ENCODE results near the gene RAVER1. TPM values are rescaled to one million over a fixed set of nuclear protein-coding genes. Genes with fewer than 3 reads are reported as not detected.

Gene RAVER1
- total and polyA plus RNA-seq, 2 of the 13 experiments (the other 11 are each of a cell fraction or from before 2014, with no cell fraction given), result 3.6 to 7.9 TPM

- TF ChIP-seq ZHX1 (CRISPR knock-in tag; IDR thresholded peaks at IDR 0.05; ENCODE audit: low read depth), result no peak
- 0 out of 2 replicates have a peak, but pooled peaks have one; percentile 54 for TF ChIP-seq ZNF547 (CRISPR knock-in tag; IDR thresholded peaks at IDR 0.05)
- no peak for TF ChIP-seq TP53 (CRISPR knock-in tag; conservative IDR thresholded peaks at IDR 0.05)
- TF ChIP-seq ZNF737 (CRISPR knock-in tag; IDR thresholded peaks at IDR 0.05; ENCODE audit: borderline replicate concordance), result no peak
- no peak for TF ChIP-seq ZNF264 (CRISPR knock-in tag; IDR thresholded peaks at IDR 0.05)
- 0 out of 2 replicates have a peak, but pooled peaks have one; percentile 12 for TF ChIP-seq HCFC1 (IDR thresholded peaks at IDR 0.05; ENCODE audit: low read depth, low read length)
- TF ChIP-seq KMT2A (CRISPR knock-in tag; IDR thresholded peaks at IDR 0.05), result peak; percentile 76
- TF ChIP-seq LRRFIP1 (CRISPR knock-in tag; conservative IDR thresholded peaks at IDR 0.05), result no peak
- peak; percentile 66; the same call in 1 of the 2 replicates for TF ChIP-seq TMF1 (CRISPR knock-in tag; IDR thresholded peaks at IDR 0.05; ENCODE audit: low read depth)
- peak; percentile 90; the same call in 1 of the 2 replicates for TF ChIP-seq MXD4 (CRISPR knock-in tag; IDR thresholded peaks at IDR 0.05)
- no peak for TF ChIP-seq ARNT (IDR thresholded peaks at IDR 0.05)
- TF ChIP-seq ZKSCAN8 (CRISPR knock-in tag; IDR thresholded peaks at IDR 0.05; ENCODE audit: borderline replicate concordance), result peak; percentile 95; the same call in 1 of the 2 replicates
- TF ChIP-seq SKI (IDR thresholded peaks at IDR 0.05; ENCODE audit: partially characterized antibody), result no peak
- peak; percentile 90 for TF ChIP-seq ZNF24 (IDR thresholded peaks at IDR 0.05)
- no peak for TF ChIP-seq PHB2 (IDR thresholded peaks at IDR 0.05; ENCODE audit: partially characterized antibody)
- TF ChIP-seq ZKSCAN5 (CRISPR knock-in tag; IDR thresholded peaks at IDR 0.05), result no peak
- TF ChIP-seq ZBTB8A (CRISPR knock-in tag; IDR thresholded peaks at IDR 0.05; ENCODE audit: borderline replicate concordance, low read depth), result no peak
- no peak for TF ChIP-seq SMARCC2 (IDR thresholded peaks at IDR 0.05)
- TF ChIP-seq TOPORS (CRISPR knock-in tag; IDR thresholded peaks at IDR 0.05), result no peak
- TF ChIP-seq ARHGAP35 (CRISPR knock-in tag; IDR thresholded peaks at IDR 0.05; ENCODE audit: borderline replicate concordance), result peak; percentile 83; the same call in 1 of the 2 replicates
- TF ChIP-seq ZBED4 (CRISPR knock-in tag; IDR thresholded peaks at IDR 0.05; ENCODE audit: borderline replicate concordance), result peak; percentile 80
Measured at GRCh38 chr19:10270616-10271394, 62.5 kb downstream of the RAVER1 start, which contains the start of gene ICAM1 (continued).

All from HepG2 (cell line).